ENCODE results near the gene TRIM46.

TRIM46 gene

GRCh38 chr1:155137154-155137949 lies 36.3 kb upstream of the TRIM46 start:
- TF ChIP-seq POLR2AphosphoS5 (IDR thresholded peaks at IDR 0.05; ENCODE audit: low read depth) = no peak
- TF ChIP-seq REST (IDR thresholded peaks at IDR 0.05; ENCODE audit: insufficient replicate concordance, low read depth) = no peak
- no peak for TF ChIP-seq GABPA (IDR thresholded peaks at IDR 0.05; ENCODE audit: low read depth)
- no peak for TF ChIP-seq CTCF (IDR thresholded peaks at IDR 0.05; ENCODE audit: insufficient read depth, low read length)
- TF ChIP-seq SPI1 (IDR thresholded peaks at IDR 0.05; ENCODE audit: borderline replicate concordance, low read depth) = no peak
- Histone ChIP-seq H3K4me3 (replicated peaks; ENCODE audit: insufficient read depth, low read length) (no peak overlapping the region), H3K27me3 (ENCODE audit: insufficient read depth, poor library complexity, severe bottlenecking) (no peaks in the 10 kb centered on the region), H3K27ac (replicated peaks) (peak overlapping the region; percentile 82; the same call in 1 of the 2 replicates)
- no peak for DNase-seq (ENCODE audit: low read depth in 1 of 2, low spot score in 1 of 2)

GRCh38 chr1:155139895-155140629 lies 33.6 kb upstream of the TRIM46 start, which contains the start of gene DPM3:
DPM3 (minus strand) TSS chr1:155140531; CDS start chr1:155140240, 291 bp downstream.
- TF ChIP-seq POLR2AphosphoS5 (IDR thresholded peaks at IDR 0.05; ENCODE audit: low read depth) = peak; percentile 79
- TF ChIP-seq GABPA (IDR thresholded peaks at IDR 0.05; ENCODE audit: low read depth) = peak; percentile 100
- TF ChIP-seq SPI1 (IDR thresholded peaks at IDR 0.05; ENCODE audit: borderline replicate concordance, low read depth) = peak; percentile 7; the same call in 1 of the 2 replicates
- peak; percentile 17 for TF ChIP-seq REST (IDR thresholded peaks at IDR 0.05; ENCODE audit: insufficient replicate concordance, low read depth)
- no peak for TF ChIP-seq CTCF (IDR thresholded peaks at IDR 0.05; ENCODE audit: insufficient read depth, low read length)
- Histone ChIP-seq H3K27me3 (ENCODE audit: insufficient read depth, poor library complexity, severe bottlenecking) (no peaks in the 10 kb centered on the region), H3K4me3 (replicated peaks; ENCODE audit: insufficient read depth, low read length) (peak within 1 kb of the TSS; percentile 96), H3K27ac (replicated peaks) (peak within 1 kb of the TSS; percentile 77)
- DNase-seq (ENCODE audit: low read depth in 1 of 2, low spot score in 1 of 2) = peak; percentile 74 to 91

- H3K27ac ChIP-seq (replicated peaks) = peak overlapping the region; percentile 77
- no peak for DNase-seq (ENCODE audit: low read depth in 1 of 2, low spot score in 1 of 2)
- H3K27me3 ChIP-seq (ENCODE audit: insufficient read depth, poor library complexity, severe bottlenecking) = no peaks in the 10 kb centered on the region
- H3K4me3 ChIP-seq (replicated peaks; ENCODE audit: insufficient read depth, low read length) = peak overlapping the region; percentile 96
- TF ChIP-seq REST (IDR thresholded peaks at IDR 0.05; ENCODE audit: insufficient replicate concordance, low read depth) (no peak), SPI1 (IDR thresholded peaks at IDR 0.05; ENCODE audit: borderline replicate concordance, low read depth) (no peak), POLR2AphosphoS5 (IDR thresholded peaks at IDR 0.05; ENCODE audit: low read depth) (no peak), CTCF (IDR thresholded peaks at IDR 0.05; ENCODE audit: insufficient read depth, low read length) (no peak), GABPA (IDR thresholded peaks at IDR 0.05; ENCODE audit: low read depth) (no peak)
Observed at GRCh38 chr1:155140630-155140953, 33.1 kb upstream of the TRIM46 start.
